ENCODE measurements around the gene ARHGEF10L. TPM values are rescaled to one million over a fixed set of nuclear protein-coding genes. Genes with fewer than 3 reads are reported as not detected.
A peak's percentile ranks its signal among the peaks of the same experiment; 100 is the strongest.

Gene ARHGEF10L
- polyA plus RNA-seq, 2 donors = 39.1 to 64.4 TPM

DNA sequence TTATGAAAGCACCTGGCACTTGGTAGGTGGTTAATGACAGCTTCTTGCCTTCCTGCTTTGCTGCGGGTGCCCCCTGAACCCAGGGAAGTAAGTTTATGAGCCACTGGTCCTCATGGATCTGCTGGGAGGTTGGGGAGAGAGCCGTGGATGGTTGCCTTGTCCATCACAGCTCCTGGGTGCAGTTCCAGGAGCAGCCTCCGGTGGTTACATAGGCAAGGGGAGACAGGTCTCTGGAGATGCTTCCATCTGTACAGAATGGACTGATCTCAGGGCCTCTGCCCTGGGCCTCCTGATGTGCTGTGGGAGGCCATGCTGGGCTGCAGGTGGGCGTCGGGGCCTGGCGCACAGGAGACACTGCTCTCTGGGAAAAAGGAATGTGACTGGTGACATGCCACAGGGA is 31.6 kb upstream of the ARHGEF10L start:
- H3K4me3 ChIP-seq (ENCODE audit: low read depth in 1 of 2, low read length in 2 of 2) = no peak overlapping the region
- H3K4me1 ChIP-seq (ENCODE audit: control insufficient read depth in 2 of 2, insufficient read depth in 2 of 2, low read length in 1 of 2) = no peaks in the 10 kb centered on the region
- no peaks in the 10 kb centered on the region for H3K9me3 ChIP-seq (ENCODE audit: control insufficient read depth in 2 of 2, insufficient read depth in 1 of 2, low read depth in 1 of 2, low read length in 1 of 2)
- WGBS, 2 donors = 81 to 84% methylated on average over 6 of the region's 6 CpGs
- H3K36me3 ChIP-seq (ENCODE audit: control insufficient read depth in 2 of 2, insufficient read depth in 2 of 2, low read length in 1 of 2) = no peaks in the 10 kb centered on the region
- H3K27me3 ChIP-seq (ENCODE audit: control insufficient read depth in 1 of 2, insufficient read depth in 2 of 2, low read length in 2 of 2) = no peaks in the 10 kb centered on the region
- no peak overlapping the region for H3K27ac ChIP-seq (ENCODE audit: low read depth in 2 of 2, low read length in 1 of 2)

DNA sequence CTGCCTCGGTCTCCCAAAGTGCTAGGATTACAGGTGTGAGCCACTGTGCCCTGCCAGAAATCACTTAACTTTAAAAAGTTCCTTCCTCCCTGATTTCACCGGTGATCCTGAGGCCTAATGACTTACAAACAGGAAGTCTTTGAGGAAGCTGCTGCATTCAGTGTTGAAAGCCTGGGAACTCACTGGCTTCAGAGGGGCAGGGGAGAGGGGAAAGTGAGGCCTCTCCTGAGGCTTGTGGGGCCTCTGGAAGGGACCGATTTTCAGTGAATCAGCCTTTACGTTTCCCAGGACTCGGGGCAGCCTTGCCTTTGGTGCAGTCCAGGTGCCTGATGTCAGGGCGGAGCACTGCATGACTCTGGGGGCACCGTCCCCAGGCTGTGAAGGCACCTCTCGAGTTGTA is 30.1 kb upstream of the ARHGEF10L start:
- no peak overlapping the region for H3K27ac ChIP-seq (ENCODE audit: low read depth in 2 of 2, low read length in 1 of 2)

DNA sequence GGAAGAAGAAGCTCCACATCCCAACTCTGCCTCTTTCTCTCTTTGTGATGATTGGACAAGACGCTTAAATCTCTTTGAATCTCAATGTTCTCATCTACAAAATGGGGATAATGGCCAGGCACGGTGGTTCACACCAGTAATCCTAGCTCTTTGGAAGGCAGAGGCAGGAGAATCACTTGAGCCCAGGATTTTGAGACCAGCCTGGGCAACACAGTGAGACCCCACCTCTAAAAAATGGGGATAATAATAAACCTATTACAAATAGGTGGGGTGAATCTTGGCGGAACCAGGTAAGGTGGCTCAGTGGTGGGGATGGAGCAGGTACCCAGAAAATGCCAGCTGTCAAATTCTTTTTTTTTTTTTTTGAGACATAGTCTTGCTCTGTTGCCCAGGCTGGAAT is 29.4 kb upstream of the ARHGEF10L start:
- Histone ChIP-seq H3K36me3 (ENCODE audit: control insufficient read depth in 2 of 2, insufficient read depth in 2 of 2, low read length in 1 of 2) (no peaks in the 10 kb centered on the region), H3K27me3 (ENCODE audit: control insufficient read depth in 1 of 2, insufficient read depth in 2 of 2, low read length in 2 of 2) (no peaks in the 10 kb centered on the region), H3K27ac (ENCODE audit: low read depth in 2 of 2, low read length in 1 of 2) (no peak overlapping the region), H3K4me1 (ENCODE audit: control insufficient read depth in 2 of 2, insufficient read depth in 2 of 2, low read length in 1 of 2) (no peaks in the 10 kb centered on the region), H3K9me3 (ENCODE audit: control insufficient read depth in 2 of 2, insufficient read depth in 1 of 2, low read depth in 1 of 2, low read length in 1 of 2) (no peaks in the 10 kb centered on the region), H3K4me3 (ENCODE audit: low read depth in 1 of 2, low read length in 2 of 2) (no peak overlapping the region)
- WGBS, 2 donors = 96% methylated on average over 3 of the region's 3 CpGs

More for the DNA sequence above, 30.1 kb upstream of the ARHGEF10L start:
- H3K36me3 ChIP-seq (ENCODE audit: control insufficient read depth in 2 of 2, insufficient read depth in 2 of 2, low read length in 1 of 2) = no peaks in the 10 kb centered on the region
- H3K27me3 ChIP-seq (ENCODE audit: control insufficient read depth in 1 of 2, insufficient read depth in 2 of 2, low read length in 2 of 2) = no peaks in the 10 kb centered on the region
- H3K9me3 ChIP-seq (ENCODE audit: control insufficient read depth in 2 of 2, insufficient read depth in 1 of 2, low read depth in 1 of 2, low read length in 1 of 2) = no peaks in the 10 kb centered on the region
- WGBS, 2 donors = 58 to 69% methylated on average over 8 of the region's 8 CpGs
- H3K4me1 ChIP-seq (ENCODE audit: control insufficient read depth in 2 of 2, insufficient read depth in 2 of 2, low read length in 1 of 2) = no peaks in the 10 kb centered on the region
- no peak overlapping the region for H3K4me3 ChIP-seq (ENCODE audit: low read depth in 1 of 2, low read length in 2 of 2)

DNA sequence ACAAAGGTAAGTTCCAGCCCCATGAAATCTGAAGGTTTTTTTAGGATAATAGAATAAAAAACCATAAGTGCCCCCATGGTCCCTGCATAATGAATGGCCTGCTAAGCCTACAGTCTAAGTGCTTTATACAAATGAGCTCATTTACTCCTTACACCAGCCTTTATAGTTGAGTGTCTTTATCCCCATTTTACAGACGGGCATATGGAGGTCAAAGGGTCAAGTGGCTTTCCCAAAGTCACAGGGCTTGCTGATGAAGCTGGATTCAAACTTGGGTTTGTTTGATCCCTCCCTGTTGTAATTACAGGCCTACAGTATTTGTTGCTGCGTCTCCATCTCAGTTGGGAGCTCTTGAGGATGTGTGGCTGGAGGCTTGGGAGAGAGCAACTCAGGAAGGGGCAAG is 28.3 kb upstream of the ARHGEF10L start:
- Histone ChIP-seq H3K4me1 (ENCODE audit: control insufficient read depth in 2 of 2, insufficient read depth in 2 of 2, low read length in 1 of 2) (no peaks in the 10 kb centered on the region), H3K27me3 (ENCODE audit: control insufficient read depth in 1 of 2, insufficient read depth in 2 of 2, low read length in 2 of 2) (no peaks in the 10 kb centered on the region), H3K36me3 (ENCODE audit: control insufficient read depth in 2 of 2, insufficient read depth in 2 of 2, low read length in 1 of 2) (no peaks in the 10 kb centered on the region), H3K9me3 (ENCODE audit: control insufficient read depth in 2 of 2, insufficient read depth in 1 of 2, low read depth in 1 of 2, low read length in 1 of 2) (no peaks in the 10 kb centered on the region), H3K27ac (ENCODE audit: low read depth in 2 of 2, low read length in 1 of 2) (no peak overlapping the region), H3K4me3 (ENCODE audit: low read depth in 1 of 2, low read length in 2 of 2) (no peak overlapping the region)
- 81 to 90% methylated on average over 2 of the region's 2 CpGs for WGBS, 2 donors

DNA sequence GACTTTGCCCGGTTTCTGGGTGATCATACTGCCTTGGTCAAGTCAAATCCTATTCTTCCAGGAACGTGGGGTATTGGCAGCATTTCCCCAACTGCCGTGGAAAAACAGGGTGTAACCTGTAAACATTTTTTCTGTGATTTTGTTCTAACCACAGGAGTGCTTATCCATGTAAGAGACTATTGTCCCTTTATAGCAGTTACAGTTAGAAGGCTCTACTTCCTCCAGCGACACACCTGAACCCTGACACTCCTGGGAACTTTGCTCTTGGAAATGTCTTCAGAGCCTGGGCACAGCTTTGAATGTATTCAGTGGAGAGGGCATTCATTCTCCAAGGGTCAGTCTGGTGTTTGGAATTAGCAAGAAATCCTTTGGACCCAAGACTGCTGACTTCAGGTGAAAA is 26.4 kb upstream of the ARHGEF10L start:
- H3K27ac ChIP-seq (ENCODE audit: low read depth in 2 of 2, low read length in 1 of 2) = no peak overlapping the region

DNA sequence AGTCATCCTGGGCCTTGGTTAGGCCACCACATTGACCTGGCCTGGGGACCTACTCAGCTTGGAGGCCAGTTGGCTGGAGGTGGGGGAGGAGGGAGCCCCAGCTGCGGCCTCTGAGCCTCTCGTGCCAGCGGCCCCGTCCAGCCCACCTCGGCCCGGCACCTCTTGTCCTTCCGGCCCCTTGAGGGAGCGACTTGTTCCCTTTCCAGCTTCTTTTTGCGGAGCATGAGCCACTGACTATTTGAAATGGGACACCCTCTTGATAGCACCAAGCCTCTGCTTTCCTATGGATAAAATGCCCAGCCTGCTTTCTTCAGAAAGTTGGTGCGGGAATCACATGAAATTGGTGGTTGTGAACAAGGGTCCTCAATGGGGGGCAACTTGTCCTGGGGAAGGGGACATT is 24.7 kb upstream of the ARHGEF10L start:
- Histone ChIP-seq H3K9me3 (ENCODE audit: control insufficient read depth in 2 of 2, insufficient read depth in 1 of 2, low read depth in 1 of 2, low read length in 1 of 2) (no peaks in the 10 kb centered on the region), H3K36me3 (ENCODE audit: control insufficient read depth in 2 of 2, insufficient read depth in 2 of 2, low read length in 1 of 2) (no peaks in the 10 kb centered on the region), H3K27me3 (ENCODE audit: control insufficient read depth in 1 of 2, insufficient read depth in 2 of 2, low read length in 2 of 2) (no peaks in the 10 kb centered on the region), H3K27ac (ENCODE audit: low read depth in 2 of 2, low read length in 1 of 2) (no peak overlapping the region), H3K4me3 (ENCODE audit: low read depth in 1 of 2, low read length in 2 of 2) (no peak overlapping the region), H3K4me1 (ENCODE audit: control insufficient read depth in 2 of 2, insufficient read depth in 2 of 2, low read length in 1 of 2) (peaks cover 2 to 3% of the 10 kb centered on the region in 2 donors)
- WGBS, 2 donors = 87 to 94% methylated on average over 10 of the region's 10 CpGs

More for the DNA sequence above, 26.4 kb upstream of the ARHGEF10L start:
- Histone ChIP-seq H3K27me3 (ENCODE audit: control insufficient read depth in 1 of 2, insufficient read depth in 2 of 2, low read length in 2 of 2) (no peaks in the 10 kb centered on the region), H3K4me1 (ENCODE audit: control insufficient read depth in 2 of 2, insufficient read depth in 2 of 2, low read length in 1 of 2) (peaks cover 0 to 2% of the 10 kb centered on the region in 2 donors), H3K4me3 (ENCODE audit: low read depth in 1 of 2, low read length in 2 of 2) (no peak overlapping the region), H3K9me3 (ENCODE audit: control insufficient read depth in 2 of 2, insufficient read depth in 1 of 2, low read depth in 1 of 2, low read length in 1 of 2) (no peaks in the 10 kb centered on the region), H3K36me3 (ENCODE audit: control insufficient read depth in 2 of 2, insufficient read depth in 2 of 2, low read length in 1 of 2) (no peaks in the 10 kb centered on the region)
- WGBS, 2 donors = 53 to 59% methylated on average over 4 of the region's 4 CpGs

DNA sequence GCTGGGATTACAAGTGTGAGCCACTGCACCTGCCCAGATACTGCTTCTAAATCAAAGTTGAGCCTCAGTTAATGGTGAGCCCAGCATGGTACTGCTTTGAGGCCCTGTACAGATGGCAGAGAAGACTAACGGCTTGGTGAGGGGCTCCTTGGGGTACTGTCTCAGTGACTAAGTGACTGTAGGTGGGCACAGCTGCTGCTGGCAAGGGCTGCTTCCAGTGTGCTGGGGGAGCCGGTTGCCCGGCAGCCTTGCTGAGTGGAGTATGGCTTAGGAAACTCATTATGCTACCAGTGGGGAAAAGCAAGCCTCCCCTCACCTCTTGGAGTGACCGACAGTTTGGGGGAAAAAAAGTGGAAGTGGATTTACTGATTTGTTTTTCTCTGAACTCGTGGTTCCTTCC is 23.6 kb upstream of the ARHGEF10L start:
- Histone ChIP-seq H3K9me3 (ENCODE audit: control insufficient read depth in 2 of 2, insufficient read depth in 1 of 2, low read depth in 1 of 2, low read length in 1 of 2) (no peaks in the 10 kb centered on the region), H3K36me3 (ENCODE audit: control insufficient read depth in 2 of 2, insufficient read depth in 2 of 2, low read length in 1 of 2) (no peaks in the 10 kb centered on the region), H3K4me1 (ENCODE audit: control insufficient read depth in 2 of 2, insufficient read depth in 2 of 2, low read length in 1 of 2) (peaks cover 2 to 4% of the 10 kb centered on the region in 2 donors), H3K27me3 (ENCODE audit: control insufficient read depth in 1 of 2, insufficient read depth in 2 of 2, low read length in 2 of 2) (no peaks in the 10 kb centered on the region), H3K27ac (ENCODE audit: low read depth in 2 of 2, low read length in 1 of 2) (no peak overlapping the region), H3K4me3 (ENCODE audit: low read depth in 1 of 2, low read length in 2 of 2) (no peak overlapping the region)
- WGBS, 2 donors = 49 to 73% methylated on average over 5 of the region's 5 CpGs

DNA sequence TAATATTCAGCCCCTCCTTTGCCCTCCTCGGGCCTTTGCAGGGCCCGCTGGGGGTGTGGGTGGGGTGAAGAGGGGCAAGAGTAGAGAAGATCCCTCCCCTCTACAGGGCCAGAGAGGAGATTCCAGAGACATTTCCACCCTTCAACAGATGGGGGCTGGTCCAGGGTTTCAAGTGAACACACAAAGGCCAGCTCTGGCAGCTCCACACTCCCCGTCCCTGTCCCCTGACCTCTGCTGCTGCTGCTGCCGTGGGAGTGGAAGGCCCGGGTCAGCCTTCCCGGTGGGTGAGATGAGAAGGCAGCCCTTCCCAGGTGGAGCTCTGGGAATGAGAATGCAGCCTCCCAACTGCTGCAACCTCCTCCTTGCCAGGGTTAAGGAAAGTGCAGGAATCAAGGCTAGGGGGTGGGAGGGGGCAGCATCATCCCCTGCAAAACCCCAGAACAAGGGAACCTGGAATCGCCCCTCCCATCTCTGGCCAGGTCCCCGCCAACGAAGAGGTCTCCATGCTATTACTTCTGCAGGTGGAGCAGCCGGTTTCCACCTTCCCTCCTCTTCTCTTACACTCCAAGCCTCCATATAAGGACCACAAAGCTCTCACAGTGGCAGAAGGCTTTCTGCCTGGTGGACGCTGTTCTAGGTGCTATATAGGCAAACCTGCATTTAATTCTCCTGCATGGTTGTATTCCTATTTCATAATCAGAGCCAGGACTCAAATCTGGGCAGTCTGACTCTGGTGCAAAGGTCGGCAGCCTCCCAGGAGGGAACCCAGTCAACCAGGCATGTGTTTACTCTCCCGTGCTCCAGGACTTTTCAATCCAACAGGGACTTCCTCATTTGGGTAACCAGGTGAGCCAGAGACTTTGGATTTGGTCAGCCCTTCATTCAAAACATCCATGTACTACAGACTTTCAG is 22.9 kb upstream of the ARHGEF10L start:
- H3K27me3 ChIP-seq (ENCODE audit: control insufficient read depth in 1 of 2, insufficient read depth in 2 of 2, low read length in 2 of 2) = no peaks in the 10 kb centered on the region
- no peaks in the 10 kb centered on the region for H3K9me3 ChIP-seq (ENCODE audit: control insufficient read depth in 2 of 2, insufficient read depth in 1 of 2, low read depth in 1 of 2, low read length in 1 of 2)
- H3K27ac ChIP-seq (ENCODE audit: low read depth in 2 of 2, low read length in 1 of 2) = no peak overlapping the region
- WGBS, 2 donors = 42 to 49% methylated on average over 13 of the region's 13 CpGs
- H3K36me3 ChIP-seq (ENCODE audit: control insufficient read depth in 2 of 2, insufficient read depth in 2 of 2, low read length in 1 of 2) = no peaks in the 10 kb centered on the region
- H3K4me1 ChIP-seq (ENCODE audit: control insufficient read depth in 2 of 2, insufficient read depth in 2 of 2, low read length in 1 of 2) = peaks cover 2 to 4% of the 10 kb centered on the region in 2 donors
- no peak overlapping the region for H3K4me3 ChIP-seq (ENCODE audit: low read depth in 1 of 2, low read length in 2 of 2)

DNA sequence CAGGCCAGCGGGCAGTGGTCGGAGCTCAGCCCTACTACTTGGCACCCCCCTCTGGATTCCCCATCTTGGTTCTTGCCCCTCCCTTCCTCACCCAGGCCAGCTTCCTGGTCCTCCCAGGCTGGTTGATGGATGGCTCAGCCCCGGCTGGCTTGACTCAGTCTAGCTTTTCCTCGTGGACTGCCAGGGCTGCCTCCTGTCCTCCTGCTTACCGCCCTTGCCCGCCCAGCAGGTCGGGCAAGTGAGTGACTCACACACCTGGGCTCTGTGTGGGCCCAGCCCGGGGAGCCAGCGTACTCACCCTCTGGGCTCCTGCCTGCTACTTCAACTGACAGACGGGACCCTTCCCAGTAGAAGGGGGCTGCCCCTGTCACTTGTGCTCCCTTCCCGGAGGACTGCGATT is 19.5 kb upstream of the ARHGEF10L start:
- Histone ChIP-seq H3K4me3 (ENCODE audit: low read depth in 1 of 2, low read length in 2 of 2) (peak overlapping the region; percentile 73 to 78), H3K27ac (ENCODE audit: low read depth in 2 of 2, low read length in 1 of 2) (peak overlapping the region; percentile 87 to 94), H3K36me3 (ENCODE audit: control insufficient read depth in 2 of 2, insufficient read depth in 2 of 2, low read length in 1 of 2) (no peaks in the 10 kb centered on the region), H3K27me3 (ENCODE audit: control insufficient read depth in 1 of 2, insufficient read depth in 2 of 2, low read length in 2 of 2) (no peaks in the 10 kb centered on the region), H3K9me3 (ENCODE audit: control insufficient read depth in 2 of 2, insufficient read depth in 1 of 2, low read depth in 1 of 2, low read length in 1 of 2) (no peaks in the 10 kb centered on the region), H3K4me1 (ENCODE audit: control insufficient read depth in 2 of 2, insufficient read depth in 2 of 2, low read length in 1 of 2) (peaks cover 2 to 7% of the 10 kb centered on the region in 2 donors)
- WGBS, 2 donors = 37 to 40% methylated on average over 12 of the region's 12 CpGs

Data from esophagus (tissue), 2 donors.